ENCODE measurements around the gene MAN1A1. TPM values are rescaled to one million over a fixed set of nuclear protein-coding genes. Genes with fewer than 3 reads are reported as not detected.

MAN1A1 gene
- polyA plus RNA-seq, 3 donors, result 11.0 to 20.4 (median 16.1) TPM

GRCh38 chr6:119182216-119182803 lies 167.3 kb downstream of the MAN1A1 start:
- no peak for DNase-seq
- H3K36me3 Mint-ChIP-seq, result peaks cover 37 to 63% of the 10 kb centered on the region in 2 donors
- Histone ChIP-seq H3K4me1 (ENCODE audit: control insufficient read depth in 1 of 2, insufficient read depth in 2 of 2, low read length in 2 of 2) (no peaks in the 10 kb centered on the region), H3K27me3 (ENCODE audit: control insufficient read depth in 2 of 2, insufficient read depth in 2 of 2, low read length in 2 of 2) (no peaks in the 10 kb centered on the region), H2AFZ (ENCODE audit: insufficient read depth, low read depth, low read length, poor library complexity, severe bottlenecking) (no peak overlapping the region), H3K79me2 (ENCODE audit: insufficient read depth, low read length) (no peaks in the 10 kb centered on the region), H3K27ac (ENCODE audit: low read depth in 1 of 2, low read length in 2 of 2) (no peak overlapping the region), H4K20me1 (ENCODE audit: insufficient read depth, low read length) (no peaks in the 10 kb centered on the region), H3K9ac (ENCODE audit: insufficient read depth, low read length, poor library complexity, severe bottlenecking) (no peak overlapping the region), H3K36me3 (replicated peaks in 1 of 2; ENCODE audit: control insufficient read depth in 1 of 2, insufficient read depth in 2 of 2, low read length in 2 of 2) (peaks cover 5 to 43% of the 10 kb centered on the region in 2 donors), H3K9me3 (replicated peaks in 1 of 2; ENCODE audit: control insufficient read depth in 1 of 2, insufficient read depth in 1 of 2, low read length in 2 of 2) (no peaks in the 10 kb centered on the region), H3K4me2 (replicated peaks; ENCODE audit: extremely low read depth, low read length, poor library complexity, severe bottlenecking) (no peak overlapping the region), H3K4me3 (replicated peaks in 1 of 3; ENCODE audit: low read depth in 2 of 3, low read length in 3 of 3) (no peak overlapping the region)
- peaks cover 0 to 4% (median 0%) of the 10 kb centered on the region in 7 donors for H3K9me3 Mint-ChIP-seq
- WGBS (ENCODE audit: insufficient coverage), result 100% methylated on average over 1 of the region's 2 CpGs
- intact Hi-C loops (cut with micrococcal nuclease), result loop anchor here in 1 of 2 donors (10.0 kb wide), 1 partner anchor 58 kb away; no protein-coding TSS in a partner anchor
- no peak overlapping the region for H3K27ac Mint-ChIP-seq
- H3K4me3 Mint-ChIP-seq, result no peak overlapping the region
- peaks cover 0 to 1% (median 0%) of the 10 kb centered on the region in 3 donors for H3K27me3 Mint-ChIP-seq (ENCODE audit: low read depth in 3 of 3)
- no peaks in the 10 kb centered on the region for H3K4me1 Mint-ChIP-seq
- no peak for TF ChIP-seq CTCF (IDR thresholded peaks at IDR 0.05)

GRCh38 chr6:119181046-119181445 lies 168.5 kb downstream of the MAN1A1 start:
- Histone ChIP-seq H3K36me3 (replicated peaks in 1 of 2; ENCODE audit: control insufficient read depth in 1 of 2, insufficient read depth in 2 of 2, low read length in 2 of 2) (peaks cover 5 to 36% of the 10 kb centered on the region in 2 donors), H3K4me2 (replicated peaks; ENCODE audit: extremely low read depth, low read length, poor library complexity, severe bottlenecking) (no peak overlapping the region), H3K27me3 (ENCODE audit: control insufficient read depth in 2 of 2, insufficient read depth in 2 of 2, low read length in 2 of 2) (no peaks in the 10 kb centered on the region), H2AFZ (ENCODE audit: insufficient read depth, low read depth, low read length, poor library complexity, severe bottlenecking) (no peak overlapping the region), H3K79me2 (ENCODE audit: insufficient read depth, low read length) (no peaks in the 10 kb centered on the region), H3K27ac (ENCODE audit: low read depth in 1 of 2, low read length in 2 of 2) (no peak overlapping the region), H3K9ac (ENCODE audit: insufficient read depth, low read length, poor library complexity, severe bottlenecking) (no peak overlapping the region), H3K9me3 (replicated peaks in 1 of 2; ENCODE audit: control insufficient read depth in 1 of 2, insufficient read depth in 1 of 2, low read length in 2 of 2) (no peaks in the 10 kb centered on the region), H3K4me1 (ENCODE audit: control insufficient read depth in 1 of 2, insufficient read depth in 2 of 2, low read length in 2 of 2) (no peaks in the 10 kb centered on the region), H3K4me3 (replicated peaks in 1 of 3; ENCODE audit: low read depth in 2 of 3, low read length in 3 of 3) (no peak overlapping the region), H4K20me1 (ENCODE audit: insufficient read depth, low read length) (no peaks in the 10 kb centered on the region)
- Mint-ChIP-seq H3K4me1 (no peaks in the 10 kb centered on the region), H3K27me3 (ENCODE audit: low read depth in 3 of 3) (peaks cover 0 to 1% (median 0%) of the 10 kb centered on the region in 3 donors), H3K9me3 (peaks cover 0 to 2% (median 0%) of the 10 kb centered on the region in 7 donors), H3K27ac (no peak overlapping the region), H3K36me3 (peaks cover 30 to 54% of the 10 kb centered on the region in 2 donors), H3K4me3 (no peak overlapping the region)
- no peak for TF ChIP-seq CTCF (IDR thresholded peaks at IDR 0.05)
- DNase-seq, result no peak
- intact Hi-C loops (cut with micrococcal nuclease), result loop anchor here in 1 of 2 donors (10.0 kb wide), 1 partner anchor 56 kb away; no protein-coding TSS in a partner anchor
- 80% methylated on average over 1 of the region's 1 CpG for WGBS (ENCODE audit: insufficient coverage)

Measured in CD14-positive monocyte (primary cell).